H9 (cell line): Measurements from ENCODE around the gene SENP2. TPM values are rescaled to one million over a fixed set of nuclear protein-coding genes. Genes with fewer than 3 reads are reported as not detected.

Experiments used
- DNase-seq: peaks from one replicate; pipeline ENCODE4 v3.0.0-alpha.2; 2017
- H2AFZ ChIP-seq: one replicate; pipeline ENCODE4 v1.6.1; 2013; ENCODE audit warnings: mild to moderate bottlenecking, low read length, control low read depth, moderate library complexity
- H2AK5ac ChIP-seq: 2 replicates; pipeline ENCODE4 v1.6.1; 2013; ENCODE audit warnings: low read length, control low read depth, mixed read lengths; ENCODE audit not compliant: insufficient read length
- H2BK120ac ChIP-seq: one replicate; pipeline ENCODE4 v1.6.1; 2013; ENCODE audit warnings: low read depth, mild to moderate bottlenecking, low read length, control low read depth, inconsistent platforms; ENCODE audit not compliant: poor library complexity, severe bottlenecking
- H2BK12ac ChIP-seq: 2 replicates; pipeline ENCODE4 v1.6.1; 2013; ENCODE audit warnings: low read length, control low read depth, mixed read lengths, low read depth; ENCODE audit not compliant: insufficient read length
- H2BK15ac ChIP-seq: 2 replicates; pipeline ENCODE4 v1.6.1; 2013; ENCODE audit warnings: low read depth, low read length, control low read depth
- H2BK20ac ChIP-seq: one replicate; pipeline ENCODE4 v1.6.1; 2013; ENCODE audit warnings: low read depth, mild to moderate bottlenecking, low read length, control low read depth, inconsistent platforms; ENCODE audit not compliant: poor library complexity, severe bottlenecking
- H2BK5ac ChIP-seq: 2 replicates; pipeline ENCODE4 v1.6.1; 2013; ENCODE audit warnings: low read length, control low read depth, mixed read lengths; ENCODE audit not compliant: insufficient read length
- H3K14ac ChIP-seq: 2 replicates; pipeline ENCODE4 v1.6.1; 2013; ENCODE audit warnings: low read length, control low read depth; ENCODE audit not compliant: insufficient read depth
- H3K18ac ChIP-seq: 2 replicates; pipeline ENCODE4 v1.6.1; 2013; ENCODE audit warnings: low read depth, mild to moderate bottlenecking, mixed read lengths, low read length, control low read depth; ENCODE audit not compliant: insufficient read length
- H3K23ac ChIP-seq: 2 replicates; pipeline ENCODE4 v1.6.1; 2013; ENCODE audit warnings: low read length, control low read depth, mixed read lengths, low read depth; ENCODE audit not compliant: insufficient read length
- H3K23me2 ChIP-seq: 2 replicates; pipeline ENCODE4 v1.6.1; 2013; ENCODE audit warnings: low read depth, mild to moderate bottlenecking, mixed read lengths, low read length, control low read depth; ENCODE audit not compliant: insufficient read length, poor library complexity, severe bottlenecking
- H3K27ac ChIP-seq: 2 replicates; pipeline ENCODE4 v1.5.1; 2013; ENCODE audit warnings: low read length, control low read depth, mixed read lengths, low read depth; ENCODE audit not compliant: insufficient read length
- H3K27me3 ChIP-seq: 2 replicates; pipeline ENCODE4 v1.6.1; 2013; ENCODE audit warnings: low read length, control low read depth, inconsistent platforms; ENCODE audit not compliant: insufficient read depth
- H3K4ac ChIP-seq: 2 replicates; pipeline ENCODE4 v1.6.1; 2013; ENCODE audit warnings: low read depth, mild to moderate bottlenecking, control low read depth, inconsistent platforms, low read length, moderate library complexity
- H3K4me1 ChIP-seq: 2 replicates; pipeline ENCODE4 v1.6.1; 2013; ENCODE audit warnings: low read length, control low read depth, inconsistent platforms; ENCODE audit not compliant: insufficient read depth
- H3K4me2 ChIP-seq: 2 replicates; pipeline ENCODE4 v1.6.1; 2013; ENCODE audit warnings: low read length, control low read depth, mixed read lengths; ENCODE audit not compliant: insufficient read length, insufficient read depth
- H3K56ac ChIP-seq: 2 replicates; pipeline ENCODE4 v1.6.1; 2013; ENCODE audit warnings: low read depth, mild to moderate bottlenecking, mixed read lengths, low read length, control low read depth; ENCODE audit not compliant: insufficient read length
- H3K79me1 ChIP-seq: 2 replicates; pipeline ENCODE4 v1.6.1; 2013; ENCODE audit warnings: low read depth, mild to moderate bottlenecking, moderate library complexity, low read length, control low read depth, inconsistent platforms; ENCODE audit not compliant: insufficient read depth, poor library complexity, severe bottlenecking
- H3K79me2 ChIP-seq: 2 replicates; pipeline ENCODE4 v1.6.1; 2013; ENCODE audit warnings: low read length, control low read depth, inconsistent platforms; ENCODE audit not compliant: insufficient read depth
- H3K9ac ChIP-seq: 2 replicates; pipeline ENCODE4 v1.6.1; 2013; ENCODE audit warnings: low read length, control low read depth, mixed read lengths; ENCODE audit not compliant: insufficient read length; ENCODE audit errors: extremely low read depth
- H3K9me3 ChIP-seq: one replicate; pipeline ENCODE4 v1.6.1; 2013; ENCODE audit warnings: low read depth, low read length, inconsistent platforms; ENCODE audit not compliant: control insufficient read depth
- H3T11ph ChIP-seq: one replicate; pipeline ENCODE4 v1.6.1; 2013; ENCODE audit warnings: mild to moderate bottlenecking, low read length, control low read depth, inconsistent platforms
- H4K20me1 ChIP-seq: one replicate; pipeline ENCODE4 v1.6.1; 2013; ENCODE audit not compliant: control insufficient read depth, insufficient read length, insufficient read depth
- H4K5ac ChIP-seq: 2 replicates; pipeline ENCODE4 v1.6.1; 2013; ENCODE audit warnings: low read depth, mild to moderate bottlenecking, mixed read lengths, low read length, control low read depth; ENCODE audit not compliant: insufficient read length
- H4K8ac ChIP-seq: replicated peaks from 2 replicates; pipeline ENCODE4 v1.6.1; 2013; ENCODE audit warnings: low read length, control low read depth, mixed read lengths, low read depth; ENCODE audit not compliant: insufficient read length
- H4K91ac ChIP-seq: 2 replicates; pipeline ENCODE4 v1.6.1; 2013; ENCODE audit warnings: low read depth, mild to moderate bottlenecking, moderate library complexity, mixed read lengths, low read length, control low read depth; ENCODE audit not compliant: insufficient read length
- H3K27ac Mint-ChIP-seq, 3 experiments: 2 replicates in 2 of 3; 3 replicates in 1 of 3; pipeline ENCODE4 v1.8.0; 2020 to 2021; ENCODE audit warnings: mixed read lengths in 3 of 3, mild to moderate bottlenecking in 1 of 3, moderate library complexity in 1 of 3
- H3K27me3 Mint-ChIP-seq: 2 replicates; pipeline ENCODE4 v1.8.0; 2021; ENCODE audit warnings: low read depth, mild to moderate bottlenecking, moderate library complexity, mixed read lengths
- H3K36me3 Mint-ChIP-seq, 3 experiments: 2 replicates in 2 of 3; 3 replicates in 1 of 3; pipeline ENCODE4 v1.8.0; 2020 to 2021; ENCODE audit warnings: low read depth in 3 of 3, mixed read lengths in 3 of 3; ENCODE audit not compliant: insufficient read depth in 1 of 3
- H3K4me1 Mint-ChIP-seq, 2 experiments: 2 replicates each; pipeline ENCODE4 v1.8.0; 2020; ENCODE audit warnings: mixed read lengths in 2 of 2
- H3K4me3 Mint-ChIP-seq, 2 experiments: 2 replicates in 1 of 2; 3 replicates in 1 of 2; pipeline ENCODE4 v1.8.0; 2020 to 2021; ENCODE audit warnings: mild to moderate bottlenecking in 2 of 2, mixed read lengths in 2 of 2, moderate library complexity in 1 of 2
- H3K9me3 Mint-ChIP-seq, 2 experiments: 2 replicates in 1 of 2; 3 replicates in 1 of 2; pipeline ENCODE4 v1.8.0; 2020; ENCODE audit warnings: mild to moderate bottlenecking in 2 of 2, mixed read lengths in 2 of 2, moderate library complexity in 1 of 2
- CTCF ChIP-seq: fragments of 200-600 bp; sonication (generic); conservative IDR thresholded peaks from 3 replicates; pipeline ENCODE4 v1.8.0; 2021; ENCODE audit warnings: antibody characterized with exemption, mild to moderate bottlenecking
- WGBS: extraction: QIAGEN DNeasy Blood & Tissue Kit; methylation state at CpG from one replicate; pipeline ENCODE4 v1.1.7; 2013; ENCODE audit warnings: missing lambda C conversion rate, low lambda C conversion rate, mixed read lengths; ENCODE audit not compliant: insufficient read length; ENCODE audit errors: extremely low coverage; 5-methylcytosine and 5-hydroxymethylcytosine counted together
- total RNA-seq: library from RNA; stranded (reverse); gene quantifications from 2 replicates; pipeline ENCODE4 v1.2.1, GENCODE V29; 2021

The SENP2 gene
- total RNA-seq, 1 experiment from 2014 or later = 90.1 TPM

- H3K27ac Mint-ChIP-seq = peak overlapping the region in 1 of 3 experiments; percentile 52; a peak in 3 of 7 replicates
- no peaks in the 10 kb centered on the region for H3K4me1 ChIP-seq
- no peak overlapping the region for H3K56ac ChIP-seq
- no peak overlapping the region for H3K9ac ChIP-seq
- no peak overlapping the region for H4K5ac ChIP-seq
- H3K4me2 ChIP-seq = no peak overlapping the region
- H4K20me1 ChIP-seq = no peaks in the 10 kb centered on the region
- H2BK120ac ChIP-seq = no peak overlapping the region
- no peak overlapping the region for H4K91ac ChIP-seq
- H3K4me1 Mint-ChIP-seq = peaks cover 3 to 13% of the 10 kb centered on the region in 2 experiments
- H3K14ac ChIP-seq = no peak overlapping the region
- H2AFZ ChIP-seq = peak overlapping the region; percentile 33
- no peaks in the 10 kb centered on the region for H3K9me3 ChIP-seq
- no peak overlapping the region for H3K18ac ChIP-seq
- no peak overlapping the region for H2BK20ac ChIP-seq
- no peaks in the 10 kb centered on the region for H3K36me3 Mint-ChIP-seq
- H3K27ac ChIP-seq = no peak overlapping the region
- H2AK5ac ChIP-seq = no peak overlapping the region
- H3K27me3 Mint-ChIP-seq = no peaks in the 10 kb centered on the region; the same call in none of the 2 replicates
- H2BK5ac ChIP-seq = no peak overlapping the region
- no CpG with 5 or more reads among the region's 9 CpGs for WGBS
- no peaks in the 10 kb centered on the region for H3K79me2 ChIP-seq
- H3K23me2 ChIP-seq = no peaks in the 10 kb centered on the region
- H3T11ph ChIP-seq = no peak overlapping the region
- no peak for TF ChIP-seq CTCF
- H3K79me1 ChIP-seq = no peaks in the 10 kb centered on the region
- H2BK15ac ChIP-seq = no peak overlapping the region
- no peak for DNase-seq
- no peak overlapping the region for H3K4me3 Mint-ChIP-seq
- H3K9me3 Mint-ChIP-seq = no peaks in the 10 kb centered on the region
- H4K8ac ChIP-seq = no peak overlapping the region
- H3K4ac ChIP-seq = no peak overlapping the region
- no peak overlapping the region for H2BK12ac ChIP-seq
- H3K27me3 ChIP-seq = no peaks in the 10 kb centered on the region
- H3K23ac ChIP-seq = no peak overlapping the region
These were observed 48.6 kb upstream of the SENP2 start for GRCh38 chr3:185537369-185537970.
